ENCODE results near the gene TGFBR2.

TGFBR2 gene

GRCh38 chr3:30606301-30607031 lies at the start of gene TGFBR2:
TSS of gene TGFBR2 (plus strand) at chr3:30606601. CDS start at chr3:30606884, 283 bp downstream.
- peak; percentile 63 to 82 (median 71) for DNase-seq (ENCODE audit: low read depth in 4 of 4, low spot score in 1 of 4)

DNA sequence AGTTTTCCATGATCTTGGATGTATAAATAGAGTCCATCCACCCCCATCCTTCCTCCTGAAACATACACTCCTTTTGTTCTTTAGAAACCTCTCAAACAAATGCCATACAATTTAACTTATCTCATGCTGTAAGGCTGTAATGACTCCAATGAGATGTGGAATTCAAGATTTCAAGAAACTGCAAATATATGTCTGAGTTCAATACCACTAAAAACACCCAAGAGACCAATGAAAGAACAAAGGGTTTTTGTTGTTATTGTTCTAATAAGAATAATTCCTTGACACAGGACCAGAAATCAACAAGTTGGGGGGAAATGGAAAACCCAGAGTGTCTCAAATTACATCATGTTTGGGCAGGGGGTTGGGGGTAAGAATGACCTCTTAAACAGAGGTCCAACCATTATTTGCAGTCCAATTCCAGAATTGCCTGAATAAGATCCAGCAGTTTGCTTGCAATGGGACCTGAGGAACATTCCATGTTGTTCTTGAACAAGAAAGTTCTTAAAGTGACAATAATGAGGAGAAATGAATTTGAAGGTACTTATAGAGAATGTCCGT lies 48.6 kb upstream of the TGFBR2 start:
- no peak for DNase-seq (ENCODE audit: low read depth in 4 of 4, low spot score in 1 of 4)

GRCh38 chr3:30563956-30564355 lies 42.4 kb upstream of the TGFBR2 start:
- no peak for DNase-seq (ENCODE audit: low read depth in 4 of 4, low spot score in 1 of 4)

DNA sequence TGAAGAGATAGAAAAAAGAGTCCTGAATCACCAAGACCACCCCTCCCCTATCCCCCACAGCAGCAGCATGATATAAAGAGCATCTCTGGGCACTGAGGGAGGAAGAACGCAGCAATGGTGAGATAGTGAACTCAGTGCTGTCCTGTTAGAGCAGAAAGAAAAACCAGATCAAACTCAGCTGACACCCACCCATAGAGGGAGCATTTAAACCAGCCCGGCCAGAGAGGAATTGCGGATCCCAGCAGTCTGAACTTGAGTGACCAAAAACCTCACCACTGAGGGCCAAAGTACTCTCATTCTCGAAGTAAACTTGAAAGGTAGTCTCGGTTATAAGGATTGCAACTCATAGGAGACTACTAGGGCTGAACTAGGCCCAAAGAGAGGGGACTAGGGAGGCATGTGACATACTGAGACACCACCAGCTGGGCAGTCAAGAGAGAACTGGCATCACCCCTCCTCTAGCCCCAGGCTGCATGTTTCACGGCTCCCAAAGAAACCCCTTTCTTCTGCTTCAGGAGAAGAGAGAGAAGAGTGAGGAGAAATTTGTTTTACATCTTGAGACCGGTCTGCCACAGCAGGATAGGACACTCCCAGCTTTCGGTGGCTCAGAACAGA lies 39.2 kb upstream of the TGFBR2 start:
- DNase-seq (ENCODE audit: low read depth in 4 of 4, low spot score in 1 of 4): no peak

DNA sequence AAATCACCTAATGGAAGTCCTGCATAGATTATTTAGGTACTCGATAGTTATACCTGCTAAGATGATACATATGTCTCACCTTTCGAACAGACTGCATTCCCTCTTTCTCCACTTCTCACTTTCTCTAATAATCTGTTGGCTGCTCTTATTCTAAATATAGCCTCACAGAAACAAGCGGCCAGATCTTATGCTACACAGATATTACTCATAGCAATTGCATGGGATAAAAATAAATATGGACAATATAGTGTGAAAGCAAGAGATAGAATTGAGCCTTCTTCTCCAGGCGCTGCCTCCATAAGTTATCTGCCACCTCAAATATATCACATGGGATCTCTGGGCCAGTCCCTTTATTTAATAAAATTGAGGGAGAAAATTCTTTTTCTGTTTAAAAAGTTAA lies 29.5 kb upstream of the TGFBR2 start:
- DNase-seq (ENCODE audit: low read depth in 4 of 4, low spot score in 1 of 4): no peak

DNA sequence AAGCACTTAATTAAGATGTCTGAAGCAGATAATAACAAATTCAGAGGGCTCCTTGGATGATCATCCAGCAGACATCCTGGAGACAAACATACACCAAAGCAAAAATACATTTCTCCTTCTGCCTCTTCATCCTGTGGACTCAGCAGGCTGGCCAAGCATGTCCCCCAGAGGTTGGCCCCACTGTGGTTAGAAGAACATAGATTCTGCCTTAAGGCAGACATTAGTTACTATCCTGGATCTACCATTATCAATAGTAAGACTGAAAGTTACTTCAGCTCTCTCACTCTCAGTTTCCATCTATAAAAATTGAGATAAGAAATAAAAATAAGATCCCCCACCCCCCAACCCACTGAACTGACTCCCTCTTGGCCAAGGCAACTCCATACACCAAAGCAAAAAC lies 28.6 kb upstream of the TGFBR2 start:
- DNase-seq (ENCODE audit: low read depth in 4 of 4, low spot score in 1 of 4): no peak

- no peak for DNase-seq (ENCODE audit: low read depth in 4 of 4, low spot score in 1 of 4)
Observed at GRCh38 chr3:30578479-30578878, 27.9 kb upstream of the TGFBR2 start.

DNA sequence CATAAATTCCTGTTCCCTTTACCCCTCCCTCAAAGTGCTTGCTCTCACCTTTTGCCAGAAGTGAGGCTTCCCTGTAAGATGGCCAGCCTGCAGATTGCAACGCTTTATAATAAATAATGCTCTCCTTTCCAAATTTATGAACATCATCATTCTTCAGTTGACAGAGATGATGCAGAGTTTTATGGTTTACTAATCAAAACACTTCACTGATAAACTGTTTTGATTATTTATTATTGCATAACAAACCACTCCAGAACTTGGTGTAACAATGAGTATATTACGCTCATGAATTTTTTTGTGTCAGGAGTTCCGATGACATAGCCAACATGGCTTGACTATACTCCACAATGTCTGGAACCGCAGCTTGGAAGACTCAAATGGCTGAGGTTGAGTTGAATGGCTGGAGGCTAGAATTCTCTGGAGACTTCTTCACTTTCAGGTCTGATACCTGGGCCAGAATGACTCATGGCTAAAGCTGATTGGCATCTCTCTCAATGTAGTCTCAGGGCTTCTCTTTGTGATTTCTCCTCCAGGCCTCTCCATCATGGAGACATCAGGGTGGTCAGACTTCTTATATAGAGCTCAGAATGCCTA lies 27.3 kb upstream of the TGFBR2 start:
- DNase-seq (ENCODE audit: low read depth in 4 of 4, low spot score in 1 of 4): no peak

DNA sequence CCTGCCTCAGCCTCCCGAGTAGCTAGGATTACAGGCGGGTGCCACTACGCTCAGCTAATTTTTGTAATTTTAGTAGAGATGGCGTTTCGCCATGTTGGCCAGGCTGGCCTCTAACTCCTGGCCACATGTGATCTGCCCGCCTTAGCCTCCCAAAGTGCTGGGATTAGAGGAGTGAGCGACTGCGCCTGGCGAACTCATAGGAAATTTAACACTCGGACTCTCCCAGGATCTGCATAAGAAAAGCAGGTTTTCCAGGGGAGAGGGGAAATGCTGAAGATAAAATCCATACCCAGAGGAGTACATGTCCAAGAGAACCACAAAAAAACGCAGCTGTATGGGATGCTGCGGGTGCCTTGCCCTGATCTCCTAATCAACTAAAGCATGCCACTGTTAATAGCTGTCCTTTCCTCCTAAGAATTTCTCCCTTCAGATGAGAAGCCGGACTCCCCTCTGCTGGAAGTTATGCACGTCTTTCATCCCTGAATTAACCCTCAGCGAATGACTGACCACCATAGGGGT lies 25.3 kb upstream of the TGFBR2 start:
- no peak for DNase-seq (ENCODE audit: low read depth in 4 of 4, low spot score in 1 of 4)

DNA sequence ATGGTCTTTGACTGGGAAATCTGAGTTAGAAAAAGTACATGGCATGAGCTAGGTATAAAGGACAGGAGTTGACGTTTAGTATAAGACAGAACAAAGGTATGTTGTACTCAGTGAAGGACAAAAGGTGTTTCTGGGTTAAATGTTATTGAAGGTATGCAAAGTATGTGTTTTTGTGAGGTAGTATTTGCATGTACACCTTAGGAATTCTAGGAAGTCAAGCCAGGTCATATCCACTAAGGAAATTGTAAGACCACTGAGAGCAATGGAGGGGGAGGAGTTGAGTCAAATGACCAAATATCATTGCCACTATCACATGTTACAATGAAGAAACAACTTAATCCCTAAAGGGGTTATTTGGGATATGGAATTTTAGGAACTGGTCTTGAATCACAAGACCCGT lies 24.4 kb upstream of the TGFBR2 start:
- no peak for DNase-seq (ENCODE audit: low read depth in 4 of 4, low spot score in 1 of 4)

DNA sequence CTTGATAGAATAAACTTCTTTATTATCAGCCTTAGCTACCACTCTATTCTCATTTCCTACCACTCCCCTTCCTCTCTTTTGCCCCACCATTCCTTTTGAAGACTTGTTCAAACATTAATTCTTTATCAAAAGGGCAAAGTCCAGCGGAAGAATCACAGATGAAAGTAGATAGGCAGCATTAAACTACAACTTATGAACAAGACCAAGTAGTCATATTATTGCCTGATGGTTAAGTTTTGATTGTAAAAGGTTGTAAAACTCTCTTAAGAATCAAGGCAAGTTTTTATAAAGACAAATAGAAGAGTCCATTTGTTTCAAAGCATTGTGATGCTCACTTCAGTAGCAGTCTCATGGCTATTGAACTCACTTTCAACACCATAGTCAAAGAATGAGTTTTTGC lies 22.4 kb upstream of the TGFBR2 start:
- DNase-seq (ENCODE audit: low read depth in 4 of 4, low spot score in 1 of 4): no peak

GRCh38 chr3:30585654-30586053 lies 20.7 kb upstream of the TGFBR2 start:
- no peak for DNase-seq (ENCODE audit: low read depth in 4 of 4, low spot score in 1 of 4)

DNA sequence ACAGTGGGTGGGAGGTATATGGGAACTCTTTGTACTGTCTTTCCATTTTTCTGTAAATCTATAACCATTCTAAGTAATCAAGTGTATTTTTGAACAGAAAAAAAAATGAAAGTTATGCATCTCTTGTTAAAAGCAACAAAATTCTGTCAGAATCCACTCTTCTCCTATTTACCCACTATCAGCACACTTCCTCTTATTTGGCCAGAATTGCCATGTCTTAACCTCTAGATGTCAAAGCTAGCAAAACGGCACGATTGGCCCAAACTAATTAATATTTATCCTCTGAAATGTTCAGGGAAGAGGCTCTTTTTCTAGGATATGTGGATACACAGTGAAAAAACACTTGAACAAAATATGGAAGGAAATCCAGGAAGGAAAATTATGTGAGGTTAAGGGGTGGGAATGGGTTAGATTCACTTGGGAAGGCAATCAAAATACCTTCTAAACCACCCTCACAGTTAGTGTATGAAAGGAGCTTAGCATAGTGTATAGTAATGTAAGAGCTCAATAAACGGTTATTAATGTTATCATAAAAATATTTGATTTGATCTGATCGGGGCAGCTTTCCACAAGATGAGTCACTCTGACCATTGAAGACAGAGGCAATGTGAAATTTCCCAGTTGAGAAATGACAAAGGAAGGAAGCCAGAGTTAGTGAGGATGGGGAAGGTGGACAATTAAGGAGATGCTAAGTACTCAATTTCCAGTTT lies 20.1 kb upstream of the TGFBR2 start:
- no peak for DNase-seq (ENCODE audit: low read depth in 4 of 4, low spot score in 1 of 4)

- no peak for DNase-seq (ENCODE audit: low read depth in 4 of 4, low spot score in 1 of 4)
Observed at GRCh38 chr3:30586806-30587486, 19.5 kb upstream of the TGFBR2 start.

DNA sequence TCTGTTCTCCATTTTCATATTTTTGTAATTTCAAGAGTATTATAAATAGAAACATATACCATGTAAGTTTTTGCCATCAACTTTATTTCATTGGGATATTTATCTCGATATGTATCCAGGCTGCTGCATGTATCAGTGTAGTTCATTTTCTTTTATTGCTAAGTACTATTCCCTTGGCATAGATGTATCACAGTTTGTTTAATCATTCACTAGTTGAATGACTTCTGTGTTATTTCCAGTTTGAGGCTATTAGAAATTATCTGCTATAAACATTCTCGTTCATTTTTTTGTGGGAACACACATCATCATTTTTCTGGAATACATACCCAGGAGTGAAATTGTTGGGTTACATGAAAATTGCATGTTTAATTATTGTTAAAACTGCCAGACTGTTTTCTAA lies 18.5 kb upstream of the TGFBR2 start:
- DNase-seq (ENCODE audit: low read depth in 4 of 4, low spot score in 1 of 4): no peak

- no peak for DNase-seq (ENCODE audit: low read depth in 4 of 4, low spot score in 1 of 4)
Observed at GRCh38 chr3:30596152-30596551, 10.2 kb upstream of the TGFBR2 start.

DNA sequence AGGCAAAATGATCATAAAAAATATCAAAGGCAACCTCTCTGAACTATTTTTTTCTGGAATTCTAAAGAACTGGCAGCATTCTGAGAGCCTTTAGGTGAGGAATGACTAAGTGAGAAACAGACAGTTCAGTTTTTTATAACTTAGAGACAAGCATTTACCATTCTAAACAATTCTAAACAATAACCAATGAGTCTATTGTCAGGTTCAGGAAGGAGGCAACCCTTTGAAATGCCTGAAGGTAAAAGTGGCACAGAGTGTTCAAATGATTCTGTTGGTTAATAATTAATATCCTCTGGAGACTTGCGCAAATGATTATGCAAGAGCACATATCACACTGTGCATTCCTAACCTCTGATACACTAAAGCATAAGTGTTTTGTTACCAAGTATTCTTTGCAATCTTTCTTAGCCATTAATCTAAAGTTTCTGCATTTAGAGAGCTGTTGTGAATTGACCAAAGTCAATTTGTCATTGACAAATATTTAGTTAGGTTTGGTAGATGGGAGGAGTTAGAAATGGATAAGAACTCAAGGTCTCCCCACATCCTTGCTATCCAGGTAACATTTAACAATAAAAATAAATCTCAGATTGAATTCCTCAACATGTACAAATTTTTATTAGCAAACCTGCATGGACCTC lies 9.2 kb upstream of the TGFBR2 start:
- no peak for DNase-seq (ENCODE audit: low read depth in 4 of 4, low spot score in 1 of 4)

- DNase-seq (ENCODE audit: low read depth in 4 of 4, low spot score in 1 of 4): no peak
Observed at GRCh38 chr3:30597769-30598134, 8.6 kb upstream of the TGFBR2 start.

- no peak for DNase-seq (ENCODE audit: low read depth in 4 of 4, low spot score in 1 of 4)
Observed at GRCh38 chr3:30598668-30599545, 7.5 kb upstream of the TGFBR2 start.
